Measurements from ENCODE around the gene VN1R5.
A peak's percentile ranks its signal among the peaks of the same experiment; 100 is the strongest.
"Not testable (repeated sequence)": the region's sequence is repeated elsewhere in the genome, so short reads cannot be mapped to it uniquely, and the experiment has no call there.

VN1R5 gene

DNA sequence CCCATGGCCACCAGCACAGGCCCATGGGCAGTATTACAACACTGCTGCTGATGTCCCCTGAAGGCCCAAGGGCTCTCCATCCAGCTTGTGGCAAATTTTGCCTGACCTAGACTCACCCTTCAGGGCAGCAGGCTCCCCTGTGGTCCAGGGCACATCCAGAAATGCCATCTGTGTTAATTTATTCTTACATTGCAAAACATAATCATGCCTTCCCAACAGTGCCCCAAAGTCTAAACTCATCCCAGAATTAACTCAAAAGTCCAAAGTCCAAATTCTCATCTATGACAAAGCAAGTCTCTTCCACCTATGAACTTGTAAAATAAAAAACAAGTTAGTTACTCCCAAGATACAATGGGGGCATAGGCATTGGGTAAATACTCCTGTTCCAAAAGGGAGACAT lies 13.3 kb downstream of the VN1R5 start:
- no peak overlapping the region for H3K4me3 ChIP-seq (ENCODE audit: low read depth, low read length)
- DNase-seq (ENCODE audit: low read depth), result no peak

DNA sequence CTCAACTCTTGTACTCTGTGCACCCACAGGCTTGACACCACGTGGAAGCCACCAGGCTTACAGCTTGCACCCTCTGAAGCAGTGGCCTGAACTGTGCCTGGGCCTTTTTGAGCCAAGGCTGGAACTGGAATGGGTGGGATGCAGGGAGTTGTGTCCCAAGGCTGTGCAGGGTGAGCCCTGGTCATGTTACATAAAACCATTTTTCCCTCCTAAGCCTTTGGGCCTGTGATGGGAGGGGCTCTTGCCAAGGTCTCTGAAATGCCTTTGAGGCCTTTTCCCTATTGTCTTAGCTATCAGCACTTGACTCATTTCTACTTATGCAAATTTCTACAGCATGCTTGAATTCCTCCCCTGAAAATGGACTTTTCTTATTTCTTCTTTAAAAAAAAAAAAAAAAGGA lies 14.1 kb downstream of the VN1R5 start:
- no peak for DNase-seq (ENCODE audit: low read depth)
- no peak overlapping the region for H3K4me3 ChIP-seq (ENCODE audit: low read depth, low read length)

DNA sequence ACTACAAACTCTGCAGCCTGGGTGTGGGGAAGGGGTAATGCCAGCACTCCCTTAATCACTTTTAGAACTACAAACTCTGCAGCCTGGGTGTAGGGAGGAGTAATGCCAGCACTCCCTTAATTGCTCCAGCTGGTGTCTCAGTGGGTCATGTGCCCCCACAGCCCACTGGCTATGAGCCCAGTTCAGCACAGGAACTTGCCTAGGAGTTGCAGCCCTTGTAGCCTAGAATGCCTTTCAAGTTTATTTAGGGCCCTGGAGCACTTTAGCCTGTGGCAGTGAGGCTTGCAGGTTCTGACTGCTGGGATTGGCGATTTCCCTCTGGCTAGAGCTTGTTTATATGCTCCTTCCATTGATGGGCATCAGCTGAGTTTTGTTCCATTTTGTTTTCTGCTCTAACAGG lies 17.1 kb downstream of the VN1R5 start:
- no peak for DNase-seq (ENCODE audit: low read depth)
- H3K4me3 ChIP-seq (ENCODE audit: low read depth, low read length), result no peak overlapping the region

DNA sequence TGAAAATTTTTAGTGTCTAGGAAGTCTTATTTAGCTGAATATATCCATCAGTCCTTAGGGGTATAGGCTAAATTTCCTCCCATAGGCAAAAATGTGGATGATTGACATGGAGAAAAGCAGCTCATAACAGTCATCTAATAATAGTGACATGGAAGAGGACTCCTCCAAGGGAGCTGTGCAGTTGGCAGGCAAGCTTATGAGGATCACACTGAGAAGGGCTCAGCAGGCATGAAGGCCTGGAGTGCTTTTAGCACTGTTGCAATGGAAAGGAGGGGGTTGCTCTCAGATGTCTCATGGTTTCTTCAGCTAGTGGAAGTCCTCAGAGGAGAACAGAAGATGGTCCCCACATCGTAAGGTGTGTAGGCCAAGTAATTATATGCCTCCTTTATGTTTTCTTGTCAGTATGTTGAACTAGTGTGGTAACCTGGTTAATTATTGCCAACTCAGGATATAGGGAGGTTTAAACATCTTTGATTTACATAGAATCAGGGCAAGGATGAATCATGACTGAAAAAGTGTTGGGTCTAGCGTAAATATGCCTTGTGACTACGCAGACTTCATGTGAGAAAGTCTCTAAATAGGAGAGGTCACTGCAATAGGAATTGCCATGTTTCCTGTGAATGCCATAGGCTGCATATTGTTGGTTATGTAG lies 18.9 kb downstream of the VN1R5 start:
- no peak for DNase-seq (ENCODE audit: low read depth)
- H3K4me3 ChIP-seq (ENCODE audit: low read depth, low read length), result no peak overlapping the region

DNA sequence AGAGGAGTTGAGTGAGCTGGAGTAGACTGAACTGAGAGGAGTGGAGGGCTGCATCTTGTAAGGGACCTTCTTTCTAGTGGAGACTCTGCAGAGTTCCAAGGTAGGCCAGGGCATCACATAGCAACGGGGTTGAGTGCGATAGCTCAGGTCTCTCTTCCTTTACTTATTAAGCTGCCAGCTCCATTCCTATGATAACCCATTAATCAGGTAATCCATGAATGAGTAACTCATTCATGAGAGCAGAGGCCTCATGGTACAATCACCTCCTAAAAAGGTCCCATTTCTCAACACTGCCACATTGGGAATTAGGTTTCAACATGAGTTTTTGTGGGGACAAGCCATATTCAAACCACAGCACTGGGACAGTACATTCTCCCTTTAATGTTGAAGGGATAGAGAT lies 21.3 kb downstream of the VN1R5 start:
- H3K4me3 ChIP-seq (ENCODE audit: low read depth, low read length), result no peak overlapping the region
- DNase-seq (ENCODE audit: low read depth), result no peak

DNA sequence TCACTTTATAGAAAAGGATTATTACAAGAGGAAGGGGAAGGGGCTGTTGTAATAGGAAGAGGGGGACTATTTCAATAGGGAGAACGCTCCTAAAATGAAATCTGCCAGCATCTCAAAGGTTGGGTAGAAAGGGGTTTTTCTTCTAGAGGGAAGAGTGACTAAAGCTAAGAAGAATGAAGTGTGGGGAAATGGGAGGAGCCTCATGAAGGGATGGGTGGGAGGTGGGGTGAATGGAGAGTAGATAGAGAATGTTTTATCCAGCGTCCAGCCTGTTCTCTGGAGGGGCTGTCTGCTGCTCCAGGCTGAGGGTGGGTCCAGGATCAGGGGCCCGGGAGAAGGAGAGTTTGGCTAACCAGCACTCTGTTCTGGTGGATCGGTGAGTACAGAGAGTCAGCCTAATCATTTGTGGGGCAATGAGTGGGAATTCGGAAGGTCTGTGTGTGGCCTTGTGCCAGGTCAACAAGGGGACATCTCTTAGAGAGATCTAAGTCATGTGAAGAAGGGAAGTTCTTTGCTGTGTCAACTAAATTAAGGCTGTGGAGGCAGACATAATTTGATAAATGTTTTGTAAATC lies 25.2 kb downstream of the VN1R5 start:
- DNase-seq (ENCODE audit: low read depth), result no peak
- H3K4me3 ChIP-seq (ENCODE audit: low read depth, low read length), result no peak overlapping the region

DNA sequence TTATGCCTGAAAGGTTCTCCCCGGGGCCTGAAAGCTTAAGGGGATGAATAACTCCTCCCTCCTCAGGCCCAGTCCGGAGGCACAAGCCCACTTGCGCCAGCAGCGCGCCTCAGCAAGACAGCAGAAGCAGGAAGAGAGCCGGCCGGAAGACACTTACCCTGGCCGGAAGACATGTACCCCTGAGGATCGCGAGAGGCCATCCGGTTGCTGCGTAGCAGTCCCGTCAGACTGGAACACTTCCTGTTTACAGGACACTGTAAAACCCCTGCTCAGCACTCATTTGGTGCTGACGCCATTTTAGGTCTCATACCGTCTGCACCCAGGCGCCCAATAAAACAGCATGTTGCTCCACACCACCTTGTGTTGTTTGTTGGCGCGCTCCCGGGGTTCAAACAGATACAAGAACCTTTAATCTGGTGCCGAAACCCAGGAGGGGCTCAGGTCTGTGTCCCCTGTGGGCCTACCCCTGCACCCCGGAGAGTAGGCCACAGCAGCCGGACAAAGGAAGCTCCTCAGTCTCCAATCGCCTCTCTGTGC lies 30.3 kb downstream of the VN1R5 start:
- no peak for DNase-seq (ENCODE audit: low read depth)
- no peak overlapping the region for H3K4me3 ChIP-seq (ENCODE audit: low read depth, low read length)

DNA sequence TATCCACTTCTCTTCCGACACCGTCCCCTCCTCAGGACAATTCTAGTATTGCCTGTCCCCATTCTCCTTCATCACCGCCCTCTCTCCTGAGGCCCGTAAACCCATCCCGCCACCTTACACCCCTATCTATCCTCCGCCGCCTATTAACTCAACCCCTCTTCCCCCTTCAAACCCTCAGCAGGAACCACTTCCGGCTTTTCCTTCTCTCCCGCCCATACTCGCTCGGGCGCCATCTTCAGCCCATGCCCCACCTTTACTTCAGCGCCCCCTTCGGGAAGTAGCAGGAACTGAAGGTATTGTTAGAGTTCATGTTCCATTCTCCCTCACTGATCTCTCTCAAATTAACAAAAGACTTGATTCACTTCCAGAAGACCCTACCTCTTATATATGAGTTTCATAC lies 31.6 kb downstream of the VN1R5 start:
- DNase-seq (ENCODE audit: low read depth), result no peak
- no peak overlapping the region for H3K4me3 ChIP-seq (ENCODE audit: low read depth, low read length)

DNA sequence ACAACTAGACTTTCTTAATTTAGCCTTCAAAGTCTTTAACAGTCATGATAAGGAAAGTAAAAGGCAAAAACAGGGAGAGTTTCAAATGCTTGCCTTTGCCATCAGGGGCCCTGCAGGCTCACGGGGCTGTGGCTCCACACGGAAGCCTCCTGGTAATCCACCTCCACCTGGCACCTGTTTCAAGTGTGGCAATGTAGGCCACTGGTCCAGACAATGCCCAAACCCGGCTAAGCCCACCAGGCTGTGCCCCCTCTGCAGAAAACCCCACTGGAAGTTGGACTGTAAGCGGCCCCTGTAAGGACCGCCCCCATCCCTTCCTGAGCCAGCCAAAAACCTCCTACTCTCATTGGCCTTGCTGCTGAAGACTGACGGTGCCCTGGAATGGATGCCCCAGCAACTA lies 32.5 kb downstream of the VN1R5 start:
- H3K4me3 ChIP-seq (ENCODE audit: low read depth, low read length), result no peak overlapping the region
- DNase-seq (ENCODE audit: low read depth), result no peak

DNA sequence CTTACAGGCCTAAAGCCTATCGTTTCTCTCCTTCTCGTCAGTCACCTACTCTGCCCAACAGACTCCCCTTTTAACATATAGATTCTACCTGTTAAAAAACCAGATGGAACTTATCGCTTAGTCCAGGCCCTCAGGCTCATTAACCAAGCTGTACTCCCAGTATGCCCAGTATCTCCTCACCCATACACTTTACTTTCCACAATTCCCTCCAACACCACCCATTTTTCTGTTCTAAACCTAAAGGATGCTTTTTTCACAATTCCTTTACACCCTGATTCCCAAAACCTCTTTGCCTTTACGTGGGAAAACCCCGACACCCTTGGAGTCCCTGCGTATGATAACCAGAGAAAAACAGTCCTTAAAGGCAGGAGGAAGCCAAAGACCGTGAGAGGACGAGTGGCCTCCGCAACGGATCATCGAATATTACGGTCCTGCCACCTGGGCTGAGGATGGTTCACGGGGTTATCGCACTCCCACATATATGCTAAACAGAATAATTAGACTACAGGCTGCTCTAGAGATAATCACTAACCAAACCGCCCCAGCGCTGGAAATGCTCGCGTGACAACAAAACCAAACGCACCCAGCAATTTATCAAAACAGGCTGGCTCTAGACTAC lies 33.5 kb downstream of the VN1R5 start:
- not testable (repeated sequence) for DNase-seq (ENCODE audit: low read depth); H3K4me3 ChIP-seq (ENCODE audit: low read depth, low read length)

DNA sequence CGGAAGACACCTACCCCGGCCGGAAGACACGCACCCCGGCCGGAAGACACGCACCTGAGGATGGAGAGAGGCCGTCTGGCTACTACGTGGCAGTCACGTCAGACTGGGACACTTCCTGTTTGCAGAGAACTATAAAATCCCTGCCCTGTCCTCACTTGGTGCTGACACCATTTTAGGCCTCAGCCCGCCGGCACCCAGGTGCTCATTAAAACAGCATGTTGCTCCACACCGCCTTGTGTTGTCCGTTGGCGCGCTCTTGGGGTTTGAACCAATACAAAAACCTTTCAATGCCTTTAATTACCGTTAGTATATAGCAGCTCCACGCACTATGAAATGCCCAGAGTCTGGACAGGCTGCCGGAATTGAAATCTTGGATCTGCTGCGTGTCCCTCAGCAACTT lies 34.7 kb downstream of the VN1R5 start:
- no peak for DNase-seq (ENCODE audit: low read depth)
- H3K4me3 ChIP-seq (ENCODE audit: low read depth, low read length), result no peak overlapping the region

DNA sequence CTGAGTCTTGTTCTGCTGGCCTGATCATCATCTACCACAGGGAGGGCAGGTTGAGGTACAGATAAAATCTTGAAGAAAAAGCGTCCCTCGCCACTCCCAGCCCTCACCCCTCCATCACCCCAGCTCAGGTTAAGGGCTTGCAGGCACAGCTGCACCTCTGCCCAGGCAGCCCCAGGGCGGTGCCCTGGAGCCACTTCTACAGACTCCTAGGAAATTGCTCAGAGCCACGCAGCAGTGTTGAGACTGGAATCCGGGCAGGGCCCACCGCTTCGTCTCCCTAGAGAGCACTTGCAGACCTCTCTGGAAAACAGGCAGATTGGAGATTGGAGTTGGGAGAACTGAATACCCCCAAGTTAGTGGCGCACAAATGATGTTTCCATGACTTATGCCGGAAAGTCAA lies 35.3 kb downstream of the VN1R5 start:
- no peak overlapping the region for H3K4me3 ChIP-seq (ENCODE audit: low read depth, low read length)
- no peak for DNase-seq (ENCODE audit: low read depth)

DNA sequence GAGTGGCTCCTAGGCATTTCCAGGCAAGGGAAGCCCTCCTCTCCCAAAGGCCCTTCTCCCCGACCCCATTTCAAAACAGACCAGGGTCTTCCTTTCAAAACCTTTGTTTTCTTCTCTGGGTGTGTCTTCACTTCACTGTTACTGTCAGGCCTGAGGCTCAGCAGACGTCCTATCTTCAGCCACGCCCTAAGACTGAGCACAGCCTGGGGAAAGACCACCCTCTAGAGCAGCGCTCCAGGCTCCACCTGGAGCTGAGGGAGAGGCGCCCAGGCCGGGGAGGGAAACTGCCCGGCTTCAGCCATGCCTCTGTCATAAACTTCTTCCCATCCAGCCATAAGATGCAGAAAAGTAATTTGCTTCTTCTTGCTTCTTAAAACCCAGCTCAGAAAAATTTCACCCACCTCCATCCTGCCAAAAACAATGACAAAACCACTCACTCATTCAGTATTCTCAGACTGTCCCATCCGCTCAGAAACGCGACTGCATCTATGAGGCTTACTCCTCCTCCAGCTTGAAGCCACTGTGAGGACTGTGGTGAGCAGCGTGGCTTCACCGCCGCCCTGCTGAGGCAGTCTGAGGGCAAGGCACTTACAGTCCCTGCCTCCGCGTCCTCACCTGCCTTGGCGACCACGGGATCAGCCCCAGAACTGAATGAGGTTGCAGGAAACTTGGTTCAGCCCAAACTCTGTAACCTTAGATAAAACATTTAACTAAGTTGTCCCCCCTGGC lies 36.1 kb downstream of the VN1R5 start:
- H3K4me3 ChIP-seq (ENCODE audit: low read depth, low read length), result no peak overlapping the region
- no peak for DNase-seq (ENCODE audit: low read depth)

DNA sequence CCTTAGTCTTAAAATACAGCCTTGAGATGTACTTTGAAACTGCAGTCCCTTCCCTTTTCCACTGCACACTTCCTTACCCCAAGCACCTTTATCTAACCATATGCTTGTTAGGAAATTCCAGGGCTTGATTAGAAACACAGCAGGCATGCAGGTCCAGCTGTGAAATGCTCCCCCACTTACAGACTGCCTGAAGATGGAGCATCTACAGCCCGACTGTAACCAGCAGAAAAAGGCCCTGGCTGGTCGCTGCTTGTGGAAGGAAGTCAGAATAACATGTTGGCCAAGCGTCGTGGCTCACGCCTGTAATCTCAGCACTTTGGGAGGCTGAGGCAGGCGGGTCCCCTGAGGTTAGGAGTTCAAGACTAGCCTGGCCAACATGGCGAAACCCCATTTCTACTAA lies 37.2 kb downstream of the VN1R5 start:
- DNase-seq (ENCODE audit: low read depth), result no peak
- H3K4me3 ChIP-seq (ENCODE audit: low read depth, low read length), result no peak overlapping the region

DNA sequence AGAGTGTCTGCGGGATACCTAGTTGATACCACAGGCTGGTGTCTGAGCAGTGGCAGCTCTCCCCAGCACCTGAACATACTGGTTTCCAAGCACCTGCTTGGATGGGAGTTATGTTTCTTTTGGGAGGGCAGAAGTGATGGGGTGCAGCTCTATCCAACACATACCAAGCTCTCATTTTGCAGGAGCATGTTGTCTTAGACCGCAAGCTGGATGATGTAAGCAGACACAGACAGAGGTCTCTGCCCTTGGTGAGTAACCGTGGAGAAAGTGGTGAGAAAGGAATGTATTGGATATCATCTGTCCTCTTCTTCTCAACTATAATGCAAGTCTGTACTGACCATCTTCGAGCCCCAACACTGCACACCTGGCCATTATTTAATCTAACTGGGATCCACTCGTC lies 38.4 kb downstream of the VN1R5 start:
- H3K4me3 ChIP-seq (ENCODE audit: low read depth, low read length), result no peak overlapping the region
- peak; percentile 75 for DNase-seq (ENCODE audit: low read depth)

DNA sequence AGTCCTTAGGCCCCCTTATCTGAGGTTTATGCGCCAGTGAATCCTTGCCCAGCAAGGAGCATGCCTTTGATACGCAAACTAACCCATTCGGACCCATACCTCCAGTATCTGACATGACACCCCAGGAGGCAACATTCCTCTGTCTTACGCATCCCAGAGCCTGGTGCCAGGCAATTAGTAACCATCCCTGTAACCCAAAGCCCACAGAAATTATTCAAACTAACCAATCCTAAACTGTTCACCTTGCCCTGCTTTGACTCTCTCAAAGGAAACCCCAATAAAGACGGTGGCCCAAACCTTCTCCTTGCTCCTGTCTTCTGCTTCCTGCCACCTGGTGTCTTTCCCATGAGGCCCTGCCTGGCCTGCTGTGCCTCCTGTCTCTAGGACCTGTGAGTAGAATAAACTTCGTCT lies 39.4 kb downstream of the VN1R5 start:
- DNase-seq (ENCODE audit: low read depth), result no peak
- H3K4me3 ChIP-seq (ENCODE audit: low read depth, low read length), result no peak overlapping the region

DNA sequence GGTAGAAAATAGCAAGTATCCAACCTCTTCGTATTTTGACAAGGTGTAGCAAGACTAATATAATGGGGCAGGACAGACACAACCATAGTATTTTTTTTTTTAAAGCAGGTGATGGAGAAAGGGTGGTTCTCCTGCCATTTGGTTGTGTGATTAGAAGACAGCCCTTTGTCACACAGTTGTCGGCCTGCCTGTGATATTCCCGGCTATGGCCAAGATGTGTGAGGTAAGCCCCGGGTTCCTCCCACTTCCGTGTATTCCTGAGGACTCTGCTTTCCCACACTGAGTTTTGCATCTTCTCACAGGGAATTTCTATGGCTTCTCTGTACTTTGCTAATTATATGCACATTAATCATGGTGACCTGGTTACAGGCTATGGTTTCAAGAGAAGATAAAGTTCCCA lies 39.9 kb downstream of the VN1R5 start:
- no peak for DNase-seq (ENCODE audit: low read depth)
- H3K4me3 ChIP-seq (ENCODE audit: low read depth, low read length), result no peak overlapping the region

DNA sequence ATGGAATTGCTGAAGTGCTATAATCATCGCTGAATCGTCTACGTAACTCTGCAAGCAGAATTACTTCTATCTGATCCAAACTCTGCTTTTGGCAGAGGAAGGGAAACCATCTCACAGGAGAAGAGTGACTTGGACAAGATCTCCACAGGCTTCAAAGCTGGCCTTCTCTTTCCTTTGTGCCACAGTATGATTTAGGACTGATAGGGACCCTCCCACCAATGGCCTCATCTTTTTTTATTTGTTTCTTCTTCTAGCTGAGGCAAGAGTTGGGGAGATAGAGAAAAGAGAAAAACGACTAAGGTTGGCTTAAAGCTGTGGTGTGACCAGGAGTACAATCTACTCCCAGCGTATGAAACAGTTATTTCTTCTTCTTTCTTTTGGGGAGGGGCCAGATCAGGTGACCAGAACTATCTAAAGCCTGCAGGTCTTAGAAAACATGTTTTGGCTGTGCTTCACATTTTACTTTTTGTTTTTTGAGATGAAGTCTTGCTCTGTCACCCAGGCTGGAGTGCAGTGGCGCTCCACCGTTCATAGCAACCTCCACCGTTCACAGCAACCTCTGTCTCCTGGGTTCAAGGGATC lies 40.8 kb downstream of the VN1R5 start:
- H3K4me3 ChIP-seq (ENCODE audit: low read depth, low read length), result no peak overlapping the region
- no peak for DNase-seq (ENCODE audit: low read depth)

DNA sequence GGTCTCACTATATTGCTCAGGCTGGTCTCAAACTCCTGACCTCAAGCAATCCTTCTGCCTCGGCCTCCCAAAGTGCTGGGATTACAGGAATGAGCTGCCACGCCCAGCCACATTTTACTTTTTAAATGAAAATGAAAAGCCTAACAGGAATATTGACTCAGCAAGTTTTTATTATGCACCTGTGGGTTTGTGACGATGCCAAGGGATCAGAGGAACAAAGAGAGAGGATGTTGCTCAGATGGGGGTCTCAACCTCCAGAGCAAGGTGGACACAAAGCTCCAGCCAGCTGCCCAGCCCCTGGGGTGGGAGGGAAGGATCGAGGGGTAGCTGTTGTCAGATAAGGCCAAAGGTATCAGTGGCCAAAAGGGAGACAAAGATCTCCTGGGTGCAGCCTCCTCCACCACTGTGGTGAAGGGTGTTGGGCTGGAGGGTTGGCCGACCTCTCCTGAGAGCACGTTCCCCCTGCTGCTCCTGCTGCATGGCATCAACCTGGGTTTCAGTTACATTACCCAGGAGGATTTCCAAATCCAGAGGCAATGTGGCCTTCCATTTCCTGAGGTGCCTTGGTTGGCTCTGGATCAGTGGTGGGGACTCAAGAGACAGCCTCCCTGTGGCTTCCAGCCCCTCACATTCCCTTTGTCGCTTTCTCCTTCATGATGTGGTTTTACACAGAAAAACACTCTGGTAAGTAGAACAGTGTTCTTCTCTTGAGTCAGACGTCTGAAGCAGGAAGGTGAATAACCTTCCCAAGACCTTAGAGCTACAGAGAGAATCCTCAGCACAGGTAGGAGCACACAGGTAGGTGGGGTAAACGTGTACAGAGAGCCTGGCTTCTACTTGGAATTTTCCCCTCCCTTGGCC lies 41.6 kb downstream of the VN1R5 start:
- DNase-seq (ENCODE audit: low read depth), result no peak
- no peak overlapping the region for H3K4me3 ChIP-seq (ENCODE audit: low read depth, low read length)

Measured in skeletal muscle cell (primary cell).